ENCODE results near the gene EIF5B.
A peak's percentile ranks its signal among the peaks of the same experiment; 100 is the strongest.

The EIF5B gene

DNA sequence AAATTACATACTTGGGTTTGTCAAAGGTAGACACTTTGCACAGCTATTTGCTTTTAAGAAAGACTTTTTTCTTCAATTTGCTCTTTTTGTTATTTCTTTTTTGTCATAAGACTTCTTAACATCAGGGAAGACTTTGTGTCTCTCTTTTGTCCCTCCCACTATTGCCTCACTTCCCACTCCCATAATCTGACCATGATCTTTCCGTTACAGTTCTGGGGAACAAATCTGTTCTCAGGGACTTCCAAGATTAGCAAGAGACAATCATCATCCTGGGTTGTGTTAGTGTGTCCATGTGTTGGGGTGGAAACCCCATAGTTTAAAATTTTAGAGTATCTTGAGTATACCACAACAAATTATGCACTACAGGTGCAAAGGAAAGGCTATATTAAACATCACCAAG lies 77.4 kb downstream of the EIF5B start:
- no peak for DNase-seq

DNA sequence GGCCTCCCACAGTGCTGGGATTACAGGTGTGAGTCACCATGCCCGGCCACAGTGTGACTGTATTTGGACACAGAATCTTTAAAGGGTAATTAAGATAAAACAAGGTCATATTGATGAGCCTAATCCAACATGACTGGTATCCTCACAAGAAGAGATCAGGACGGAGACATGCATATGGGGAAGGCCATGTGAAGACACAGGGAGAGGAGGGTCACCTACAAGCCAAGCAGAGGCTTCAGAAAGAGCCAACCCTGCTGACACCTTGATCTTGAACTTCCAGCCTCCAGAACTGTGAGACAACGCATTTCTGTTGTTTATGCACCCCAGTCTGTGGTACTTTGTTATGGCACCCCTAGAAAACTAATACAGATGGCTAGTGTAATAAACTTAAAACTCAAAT lies 80.2 kb downstream of the EIF5B start:
- DNase-seq = no peak

- peak; percentile 53 for DNase-seq
Observed at GRCh38 chr2:99420031-99420430, 82.8 kb downstream of the EIF5B start.

GRCh38 chr2:99420751-99421299 lies 83.6 kb downstream of the EIF5B start:
- peak; percentile 48 for DNase-seq

DNA sequence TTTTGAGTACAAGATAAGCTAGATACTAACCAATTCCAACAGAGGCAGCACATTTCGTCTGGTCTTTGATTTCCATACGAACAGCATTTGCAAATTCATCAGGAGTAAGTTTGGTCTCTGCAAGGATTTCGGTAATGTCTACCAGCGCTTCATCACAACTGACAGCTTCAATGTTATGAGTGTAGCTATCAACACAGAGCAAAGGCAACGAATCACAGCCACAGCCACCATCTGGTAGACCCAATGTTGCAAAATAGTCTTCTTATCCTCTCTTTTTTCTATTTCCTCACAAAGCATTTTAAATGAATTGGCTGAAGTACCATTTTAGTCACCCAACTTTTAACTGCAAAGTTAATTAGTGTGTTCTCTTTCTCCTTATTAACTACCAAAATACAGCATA lies 84.3 kb downstream of the EIF5B start:
- DNase-seq = peak; percentile 51

- no peak for DNase-seq
Observed at GRCh38 chr2:99422599-99422998, 85.4 kb downstream of the EIF5B start.

DNA sequence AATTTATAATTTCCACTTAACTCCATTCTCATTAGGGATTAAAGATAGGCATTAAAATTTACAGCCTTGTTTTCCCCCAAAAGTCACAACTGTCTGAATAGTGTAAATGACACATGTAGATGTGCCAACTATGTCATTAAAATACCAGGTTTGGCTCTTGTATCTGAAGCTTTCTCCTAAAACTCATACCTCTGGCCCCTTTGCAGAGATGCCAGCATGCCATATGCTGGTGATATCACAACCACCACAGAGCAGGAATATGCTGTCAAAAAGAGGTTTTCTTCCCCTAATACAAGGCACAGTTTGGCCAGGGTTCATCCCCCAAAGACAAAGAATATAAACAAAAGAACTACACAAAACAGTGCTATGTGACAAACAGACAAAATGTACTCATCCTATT lies 87.2 kb downstream of the EIF5B start:
- no peak for DNase-seq

DNA sequence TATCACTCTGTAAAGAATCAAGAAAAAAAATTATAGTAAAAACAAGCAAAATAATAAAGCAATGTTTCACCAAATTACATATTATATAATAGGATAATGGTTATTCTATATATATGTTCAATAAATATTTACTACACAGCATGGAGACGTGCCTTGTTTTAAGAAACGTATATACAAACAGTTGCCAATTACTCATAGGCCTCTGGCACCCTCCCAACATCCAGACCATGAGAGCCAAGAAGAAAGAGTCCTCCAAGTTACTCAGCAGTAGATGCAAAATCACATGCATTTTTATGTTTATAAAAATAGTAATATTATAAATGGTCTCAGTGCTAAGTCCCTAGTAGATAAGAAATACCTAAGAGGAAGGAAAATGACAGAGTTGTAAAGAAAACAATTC lies 87.8 kb downstream of the EIF5B start:
- DNase-seq = peak; percentile 59

- DNase-seq = peak; percentile 47
Observed at GRCh38 chr2:99430614-99431291, 93.6 kb downstream of the EIF5B start.

- DNase-seq = no peak
Observed at GRCh38 chr2:99431587-99432275, 94.5 kb downstream of the EIF5B start.

GRCh38 chr2:99433340-99433739 lies 96.2 kb downstream of the EIF5B start:
- no peak for DNase-seq

- no peak for DNase-seq
Observed at GRCh38 chr2:99436874-99437273, 99.7 kb downstream of the EIF5B start.

GRCh38 chr2:99439971-99440505 lies 102.8 kb downstream of the EIF5B start:
- DNase-seq = no peak

- no peak for DNase-seq
Observed at GRCh38 chr2:99442837-99443236, 105.6 kb downstream of the EIF5B start.

- no peak for DNase-seq
Observed at GRCh38 chr2:99444222-99444621, 107.0 kb downstream of the EIF5B start.

- DNase-seq = no peak
Observed at GRCh38 chr2:99445065-99445464, 107.9 kb downstream of the EIF5B start.

GRCh38 chr2:99448556-99448955 lies 111.4 kb downstream of the EIF5B start:
- DNase-seq = peak; percentile 56

DNA sequence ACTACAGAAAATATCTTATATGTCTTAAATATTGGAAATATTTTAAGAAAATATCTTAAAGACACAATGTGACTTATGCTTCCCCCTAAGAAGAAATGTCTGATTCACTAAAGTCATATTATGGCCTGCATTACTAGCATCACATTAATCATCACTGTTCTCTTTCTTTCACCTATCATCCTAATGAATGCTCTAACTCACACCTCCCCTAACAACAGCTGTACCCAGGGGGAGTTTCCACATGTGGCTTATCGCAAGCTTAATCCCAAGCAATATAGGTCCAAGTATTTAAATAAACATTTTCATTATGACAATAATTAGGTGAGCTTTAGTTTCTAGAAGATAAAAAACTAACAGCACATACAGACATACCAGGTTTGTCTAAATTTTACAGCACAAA lies 113.0 kb downstream of the EIF5B start:
- no peak for DNase-seq
